ENCODE measurements around the gene KAT2B.
A peak's percentile ranks its signal among the peaks of the same experiment; 100 is the strongest.
"Not testable (repeated sequence)": the region's sequence is repeated elsewhere in the genome, so short reads cannot be mapped to it uniquely, and the experiment has no call there.

Gene KAT2B

GRCh38 chr3:20039765-20040547, at the start of gene KAT2B:
Gene KAT2B (plus strand): TSS chr3:20040446. CDS start chr3:20040478, 32 bp downstream.
- Histone ChIP-seq H3K27ac (ENCODE audit: low read depth, low read length) (no peak within 1 kb of the TSS), H3K27me3 (ENCODE audit: insufficient read depth, low read length) (no peaks in the 10 kb centered on the region), H2AFZ (ENCODE audit: low read length, unreplicated experiment) (peak within 1 kb of the TSS; percentile 92), H3K4me3 (ENCODE audit: low read depth, low read length) (peak within 1 kb of the TSS; percentile 89), H3K79me2 (ENCODE audit: control insufficient read depth, insufficient read depth, low read length, unreplicated experiment) (no peaks in the 10 kb centered on the region), H3K36me3 (ENCODE audit: insufficient read depth, low read length) (no peaks in the 10 kb centered on the region), H3K4me1 (ENCODE audit: control insufficient read depth, insufficient read depth, low read length, unreplicated experiment) (peaks cover 20% of the 10 kb centered on the region)

- H2AFZ ChIP-seq (ENCODE audit: low read length, unreplicated experiment) = no peak overlapping the region
- no peaks in the 10 kb centered on the region for H3K4me1 ChIP-seq (ENCODE audit: control insufficient read depth, insufficient read depth, low read length, unreplicated experiment)
- H3K27me3 ChIP-seq (ENCODE audit: insufficient read depth, low read length) = no peaks in the 10 kb centered on the region
- no peaks in the 10 kb centered on the region for H3K79me2 ChIP-seq (ENCODE audit: control insufficient read depth, insufficient read depth, low read length, unreplicated experiment)
- H3K4me3 ChIP-seq (ENCODE audit: low read depth, low read length) = no peak overlapping the region
- no peak overlapping the region for H3K27ac ChIP-seq (ENCODE audit: low read depth, low read length)
- no peaks in the 10 kb centered on the region for H3K36me3 ChIP-seq (ENCODE audit: insufficient read depth, low read length)
These were observed 45.5 kb upstream of the KAT2B start for GRCh38 chr3:19994796-19995195.

- H3K27me3 ChIP-seq (ENCODE audit: insufficient read depth, low read length) = no peaks in the 10 kb centered on the region
- no peak overlapping the region for H3K4me3 ChIP-seq (ENCODE audit: low read depth, low read length)
- H3K4me1 ChIP-seq (ENCODE audit: control insufficient read depth, insufficient read depth, low read length, unreplicated experiment) = no peaks in the 10 kb centered on the region
- H3K36me3 ChIP-seq (ENCODE audit: insufficient read depth, low read length) = no peaks in the 10 kb centered on the region
- no peak overlapping the region for H2AFZ ChIP-seq (ENCODE audit: low read length, unreplicated experiment)
- no peaks in the 10 kb centered on the region for H3K79me2 ChIP-seq (ENCODE audit: control insufficient read depth, insufficient read depth, low read length, unreplicated experiment)
- no peak overlapping the region for H3K27ac ChIP-seq (ENCODE audit: low read depth, low read length)
These were observed 42.7 kb upstream of the KAT2B start for GRCh38 chr3:19997502-19997901.

DNA sequence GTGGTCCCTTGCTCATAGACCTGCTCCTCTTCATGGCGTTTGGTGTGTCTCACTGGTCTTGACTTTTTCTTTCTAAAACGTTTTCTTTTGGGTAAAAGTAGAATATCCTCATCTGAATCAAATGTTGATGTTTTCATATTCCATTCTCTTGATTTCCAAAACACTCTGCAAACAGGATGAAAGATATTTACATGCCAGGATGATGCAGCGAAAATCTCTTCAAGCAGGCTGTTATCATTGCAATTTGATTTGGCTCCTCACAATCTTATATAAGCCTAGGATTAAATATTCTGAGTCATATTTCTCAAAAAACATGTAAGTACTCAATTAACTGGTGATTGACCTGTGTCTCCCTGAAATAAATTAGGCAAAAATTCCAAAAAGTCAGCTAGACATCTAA, 38.3 kb upstream of the KAT2B start:
- H3K4me1 ChIP-seq (ENCODE audit: control insufficient read depth, insufficient read depth, low read length, unreplicated experiment) = no peaks in the 10 kb centered on the region
- H3K27ac ChIP-seq (ENCODE audit: low read depth, low read length) = no peak overlapping the region
- H3K27me3 ChIP-seq (ENCODE audit: insufficient read depth, low read length) = no peaks in the 10 kb centered on the region
- no peak overlapping the region for H3K4me3 ChIP-seq (ENCODE audit: low read depth, low read length)
- H2AFZ ChIP-seq (ENCODE audit: low read length, unreplicated experiment) = no peak overlapping the region
- H3K36me3 ChIP-seq (ENCODE audit: insufficient read depth, low read length) = no peaks in the 10 kb centered on the region
- no peaks in the 10 kb centered on the region for H3K79me2 ChIP-seq (ENCODE audit: control insufficient read depth, insufficient read depth, low read length, unreplicated experiment)

GRCh38 chr3:20007960-20008359, 32.3 kb upstream of the KAT2B start:
- Histone ChIP-seq H3K27ac (ENCODE audit: low read depth, low read length) (no peak overlapping the region), H3K36me3 (ENCODE audit: insufficient read depth, low read length) (no peaks in the 10 kb centered on the region), H3K79me2 (ENCODE audit: control insufficient read depth, insufficient read depth, low read length, unreplicated experiment) (no peaks in the 10 kb centered on the region), H3K27me3 (ENCODE audit: insufficient read depth, low read length) (no peaks in the 10 kb centered on the region), H3K4me3 (ENCODE audit: low read depth, low read length) (no peak overlapping the region), H3K4me1 (ENCODE audit: control insufficient read depth, insufficient read depth, low read length, unreplicated experiment) (no peaks in the 10 kb centered on the region), H2AFZ (ENCODE audit: low read length, unreplicated experiment) (no peak overlapping the region)

GRCh38 chr3:20008646-20009045, 31.6 kb upstream of the KAT2B start:
- H3K36me3 ChIP-seq (ENCODE audit: insufficient read depth, low read length) = no peaks in the 10 kb centered on the region
- H3K4me3 ChIP-seq (ENCODE audit: low read depth, low read length) = no peak overlapping the region
- no peaks in the 10 kb centered on the region for H3K79me2 ChIP-seq (ENCODE audit: control insufficient read depth, insufficient read depth, low read length, unreplicated experiment)
- no peak overlapping the region for H2AFZ ChIP-seq (ENCODE audit: low read length, unreplicated experiment)
- H3K27me3 ChIP-seq (ENCODE audit: insufficient read depth, low read length) = no peaks in the 10 kb centered on the region
- H3K4me1 ChIP-seq (ENCODE audit: control insufficient read depth, insufficient read depth, low read length, unreplicated experiment) = no peaks in the 10 kb centered on the region
- H3K27ac ChIP-seq (ENCODE audit: low read depth, low read length) = no peak overlapping the region

GRCh38 chr3:20012164-20012563, 28.1 kb upstream of the KAT2B start, which contains the start of gene PP2D1:
Gene PP2D1 (minus strand): TSS chr3:20012264. CDS start chr3:20012072, 192 bp downstream.
- Histone ChIP-seq H3K79me2 (ENCODE audit: control insufficient read depth, insufficient read depth, low read length, unreplicated experiment) (no peaks in the 10 kb centered on the region), H2AFZ (ENCODE audit: low read length, unreplicated experiment) (no peak within 1 kb of the TSS), H3K27ac (ENCODE audit: low read depth, low read length) (no peak within 1 kb of the TSS), H3K4me1 (ENCODE audit: control insufficient read depth, insufficient read depth, low read length, unreplicated experiment) (no peaks in the 10 kb centered on the region), H3K27me3 (ENCODE audit: insufficient read depth, low read length) (no peaks in the 10 kb centered on the region), H3K36me3 (ENCODE audit: insufficient read depth, low read length) (no peaks in the 10 kb centered on the region), H3K4me3 (ENCODE audit: low read depth, low read length) (no peak within 1 kb of the TSS)

DNA sequence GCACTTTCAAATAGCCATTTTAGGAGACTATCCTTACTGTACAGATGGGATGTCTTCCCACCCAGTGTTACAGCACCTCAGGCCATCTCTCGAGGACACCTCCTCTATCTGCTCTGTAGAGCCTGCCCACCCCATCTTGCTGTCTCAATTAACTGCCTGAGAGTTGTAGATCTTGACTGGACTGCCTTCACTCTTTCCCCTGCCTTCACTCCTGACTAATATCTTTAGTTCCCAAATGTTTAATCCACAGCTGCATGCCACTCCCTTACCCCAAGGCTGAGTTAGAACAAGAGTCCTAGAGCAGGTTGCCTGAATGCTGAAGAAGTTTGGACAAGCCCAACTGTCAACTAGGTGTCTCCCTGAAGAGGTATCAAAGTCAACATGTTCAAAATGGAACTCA, 26.9 kb upstream of the KAT2B start:
- Histone ChIP-seq H3K4me3 (ENCODE audit: low read depth, low read length) (no peak overlapping the region), H3K79me2 (ENCODE audit: control insufficient read depth, insufficient read depth, low read length, unreplicated experiment) (no peaks in the 10 kb centered on the region), H3K36me3 (ENCODE audit: insufficient read depth, low read length) (no peaks in the 10 kb centered on the region), H3K4me1 (ENCODE audit: control insufficient read depth, insufficient read depth, low read length, unreplicated experiment) (no peaks in the 10 kb centered on the region), H2AFZ (ENCODE audit: low read length, unreplicated experiment) (no peak overlapping the region), H3K27me3 (ENCODE audit: insufficient read depth, low read length) (no peaks in the 10 kb centered on the region), H3K27ac (ENCODE audit: low read depth, low read length) (no peak overlapping the region)

DNA sequence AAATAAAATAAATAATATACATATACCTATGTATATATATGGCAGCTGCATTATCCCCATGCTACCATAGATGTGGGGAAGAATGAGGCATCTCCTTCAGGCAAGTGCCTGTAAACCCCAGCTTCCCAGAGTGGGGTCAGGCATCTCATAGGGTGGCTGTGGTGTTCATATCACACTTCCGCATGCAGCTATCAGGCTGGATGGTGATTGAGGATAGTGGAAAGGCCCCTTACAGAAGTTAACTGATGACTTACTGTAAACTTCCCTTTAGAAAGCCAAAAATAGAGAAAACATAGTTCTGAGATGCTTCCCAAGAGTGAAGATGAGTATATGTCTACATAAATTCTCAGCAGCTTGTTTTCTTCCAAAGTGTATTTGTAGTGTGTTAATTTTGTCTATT, 24.7 kb upstream of the KAT2B start:
- H3K79me2 ChIP-seq (ENCODE audit: control insufficient read depth, insufficient read depth, low read length, unreplicated experiment) = no peaks in the 10 kb centered on the region
- H3K4me3 ChIP-seq (ENCODE audit: low read depth, low read length) = no peak overlapping the region
- no peaks in the 10 kb centered on the region for H3K4me1 ChIP-seq (ENCODE audit: control insufficient read depth, insufficient read depth, low read length, unreplicated experiment)
- no peak overlapping the region for H3K27ac ChIP-seq (ENCODE audit: low read depth, low read length)
- H3K36me3 ChIP-seq (ENCODE audit: insufficient read depth, low read length) = no peaks in the 10 kb centered on the region
- no peak overlapping the region for H2AFZ ChIP-seq (ENCODE audit: low read length, unreplicated experiment)
- no peaks in the 10 kb centered on the region for H3K27me3 ChIP-seq (ENCODE audit: insufficient read depth, low read length)

DNA sequence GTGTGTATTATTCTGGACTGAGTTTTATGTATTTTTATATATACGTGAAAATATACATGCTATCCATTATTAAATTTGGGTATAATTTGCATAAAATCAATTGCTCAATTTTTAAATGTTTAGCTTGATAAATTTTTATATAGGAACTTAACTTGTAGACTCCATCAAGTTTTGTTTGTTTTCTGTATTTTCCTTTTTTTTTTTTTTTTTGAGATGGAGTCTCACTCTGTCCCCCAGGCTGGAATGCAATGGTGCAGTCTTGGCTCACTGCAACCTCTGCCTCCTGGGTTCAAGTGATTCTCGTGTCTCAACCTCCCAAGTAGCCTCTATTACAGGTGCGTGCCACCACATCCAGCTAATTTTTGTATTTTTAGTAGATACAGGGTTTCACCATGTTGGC, 24.2 kb upstream of the KAT2B start:
- not testable (repeated sequence) for H3K27ac ChIP-seq (ENCODE audit: low read depth, low read length); H3K36me3 ChIP-seq (ENCODE audit: insufficient read depth, low read length); H3K4me3 ChIP-seq (ENCODE audit: low read depth, low read length); H3K4me1 ChIP-seq (ENCODE audit: control insufficient read depth, insufficient read depth, low read length, unreplicated experiment); H3K27me3 ChIP-seq (ENCODE audit: insufficient read depth, low read length); H2AFZ ChIP-seq (ENCODE audit: low read length, unreplicated experiment); H3K79me2 ChIP-seq (ENCODE audit: control insufficient read depth, insufficient read depth, low read length, unreplicated experiment)

DNA sequence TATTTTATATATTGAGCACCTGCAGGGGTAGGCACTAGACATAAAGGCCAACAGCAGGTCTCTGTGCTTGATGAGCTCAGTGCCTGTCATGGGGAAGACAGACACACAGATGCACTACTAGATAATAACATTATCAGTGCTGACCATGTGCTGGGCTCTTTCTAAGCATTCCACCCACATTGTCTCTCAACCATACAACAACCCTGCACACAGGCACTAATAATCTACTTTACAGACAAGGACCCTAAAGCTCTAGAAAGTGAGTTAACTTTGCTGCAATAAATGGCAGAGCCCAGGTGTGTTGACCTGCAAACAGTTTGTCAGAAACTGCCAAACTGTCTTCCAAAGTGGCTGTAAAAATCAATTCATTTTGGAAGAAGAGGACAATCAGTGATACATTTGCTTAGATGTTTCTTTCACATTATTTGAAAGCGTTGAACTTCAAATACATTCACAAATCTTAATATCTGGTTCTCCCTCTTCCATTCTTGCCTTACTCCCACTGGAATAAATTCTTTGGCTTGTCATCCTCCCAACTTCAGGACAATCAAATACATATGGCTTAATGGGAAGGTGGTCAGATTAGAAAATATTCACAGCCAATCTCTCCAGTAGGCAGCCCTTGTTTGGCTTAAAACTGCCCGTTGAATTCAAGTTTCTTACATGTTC, 17.2 kb upstream of the KAT2B start:
- no peaks in the 10 kb centered on the region for H3K79me2 ChIP-seq (ENCODE audit: control insufficient read depth, insufficient read depth, low read length, unreplicated experiment)
- H3K36me3 ChIP-seq (ENCODE audit: insufficient read depth, low read length) = no peaks in the 10 kb centered on the region
- no peaks in the 10 kb centered on the region for H3K4me1 ChIP-seq (ENCODE audit: control insufficient read depth, insufficient read depth, low read length, unreplicated experiment)
- no peak overlapping the region for H2AFZ ChIP-seq (ENCODE audit: low read length, unreplicated experiment)
- H3K27ac ChIP-seq (ENCODE audit: low read depth, low read length) = no peak overlapping the region
- no peak overlapping the region for H3K4me3 ChIP-seq (ENCODE audit: low read depth, low read length)
- no peaks in the 10 kb centered on the region for H3K27me3 ChIP-seq (ENCODE audit: insufficient read depth, low read length)

All from ACC112 (cell line).